IPS-11a (cell line): ENCODE results near the gene CLIP2.
"Not testable (repeated sequence)": the region's sequence is repeated elsewhere in the genome, so short reads cannot be mapped to it uniquely, and the experiment has no call there.

ENCODE experiments used
- H3K4me3 ChIP-seq: one replicate; pipeline ENCODE4 v1.5.1; 2013; ENCODE audit warnings: low read depth, low read length, control low read depth

Gene CLIP2

GRCh38 chr7:74401137-74401859, 112.1 kb downstream of the CLIP2 start:
- H3K4me3 ChIP-seq: no peak overlapping the region

GRCh38 chr7:74402668-74403067, 113.5 kb downstream of the CLIP2 start:
- H3K4me3 ChIP-seq: not testable (repeated sequence)

- no peak overlapping the region for H3K4me3 ChIP-seq
These were observed 114.5 kb downstream of the CLIP2 start for GRCh38 chr7:74403521-74404387.

- H3K4me3 ChIP-seq: no peak overlapping the region
These were observed 115.1 kb downstream of the CLIP2 start for GRCh38 chr7:74404388-74404700.

- H3K4me3 ChIP-seq: no peak overlapping the region
These were observed 115.5 kb downstream of the CLIP2 start for GRCh38 chr7:74404741-74405140.

- no peak overlapping the region for H3K4me3 ChIP-seq
These were observed 116.1 kb downstream of the CLIP2 start for GRCh38 chr7:74405191-74405898.

GRCh38 chr7:74405899-74406512, 116.8 kb downstream of the CLIP2 start:
- H3K4me3 ChIP-seq: no peak overlapping the region

- no peak overlapping the region for H3K4me3 ChIP-seq
These were observed 118.8 kb downstream of the CLIP2 start for GRCh38 chr7:74407958-74408357.

GRCh38 chr7:74409571-74409970, 120.4 kb downstream of the CLIP2 start:
- no peak overlapping the region for H3K4me3 ChIP-seq

- H3K4me3 ChIP-seq: no peak overlapping the region
These were observed 121.6 kb downstream of the CLIP2 start for GRCh38 chr7:74410772-74411171.

GRCh38 chr7:74411571-74411970, 122.4 kb downstream of the CLIP2 start:
- not testable (repeated sequence) for H3K4me3 ChIP-seq

GRCh38 chr7:74412056-74412455, 122.8 kb downstream of the CLIP2 start:
- no peak overlapping the region for H3K4me3 ChIP-seq

GRCh38 chr7:74412603-74413002, 123.4 kb downstream of the CLIP2 start:
- H3K4me3 ChIP-seq: no peak overlapping the region

GRCh38 chr7:74414595-74415333, 125.6 kb downstream of the CLIP2 start:
- not testable (repeated sequence) for H3K4me3 ChIP-seq

GRCh38 chr7:74417419-74417971, 128.3 kb downstream of the CLIP2 start:
- H3K4me3 ChIP-seq: no peak overlapping the region

GRCh38 chr7:74418076-74418475, 128.9 kb downstream of the CLIP2 start:
- H3K4me3 ChIP-seq: no peak overlapping the region

GRCh38 chr7:74418538-74418937, 129.3 kb downstream of the CLIP2 start:
- H3K4me3 ChIP-seq: no peak overlapping the region

- H3K4me3 ChIP-seq: not testable (repeated sequence)
These were observed 130.0 kb downstream of the CLIP2 start for GRCh38 chr7:74419232-74419631.

GRCh38 chr7:74420006-74420405, 130.8 kb downstream of the CLIP2 start:
- no peak overlapping the region for H3K4me3 ChIP-seq

- H3K4me3 ChIP-seq: no peak overlapping the region
These were observed 135.2 kb downstream of the CLIP2 start for GRCh38 chr7:74424291-74424880.
